Loucy (cell line): Measurements from ENCODE around the gene GNB5.

Source experiments
- H2AFZ ChIP-seq: fragments of 200-600 bp; sonication (generic); 2 replicates; pipeline ENCODE4 v1.6.0; 2016; ENCODE audit warnings: antibody characterized with exemption, mild to moderate bottlenecking, low read length, moderate library complexity
- H3F3A ChIP-seq: fragments of 200-600 bp; 2 replicates; pipeline ENCODE4 v1.6.0; 2016; ENCODE audit warnings: antibody characterized with exemption, low read depth, mild to moderate bottlenecking
- H3K27me3 ChIP-seq: fragments of 200-600 bp; sonication (generic); 2 replicates; pipeline ENCODE4 v1.6.1; 2014; ENCODE audit warnings: low read length, mild to moderate bottlenecking; ENCODE audit not compliant: insufficient read depth, poor library complexity, severe bottlenecking
- H3K36me3 ChIP-seq: fragments of 200-600 bp; sonication (generic); 2 replicates; pipeline ENCODE4 v1.6.1; 2016; ENCODE audit warnings: low read length; ENCODE audit not compliant: insufficient read depth
- H3K4me1 ChIP-seq: fragments of 200-600 bp; sonication (generic); 2 replicates; pipeline ENCODE4 v1.5.1; 2014; ENCODE audit warnings: low read length, mild to moderate bottlenecking; ENCODE audit not compliant: insufficient read depth, poor library complexity, severe bottlenecking
- H3K4me2 ChIP-seq: fragments of 200-600 bp; sonication (generic); 2 replicates; pipeline ENCODE4 v1.6.0; 2014; ENCODE audit warnings: antibody characterized with exemption, low read length, low read depth, mild to moderate bottlenecking; ENCODE audit not compliant: poor library complexity, severe bottlenecking
- H3K4me3 ChIP-seq: fragments of 200-600 bp; sonication (generic); 2 replicates; pipeline ENCODE4 v1.5.1; 2014; ENCODE audit warnings: low read length, mild to moderate bottlenecking, mixed read lengths; ENCODE audit not compliant: poor library complexity, severe bottlenecking
- H3K79me2 ChIP-seq: fragments of 200-600 bp; sonication (generic); 2 replicates; pipeline ENCODE4 v1.6.1; 2014; ENCODE audit warnings: low read length; ENCODE audit not compliant: insufficient read depth
- H3K9ac ChIP-seq: fragments of 200-600 bp; sonication (generic); 2 replicates; pipeline ENCODE4 v1.6.0; 2014; ENCODE audit warnings: mild to moderate bottlenecking, low read depth, low read length, moderate library complexity; ENCODE audit not compliant: poor library complexity, severe bottlenecking
- H3K9me2 ChIP-seq: fragments of 200-600 bp; sonication (generic); replicated peaks from 2 replicates; pipeline ENCODE4 v1.6.1; 2016; ENCODE audit warnings: low read depth, low read length, mixed read lengths
- H3K9me3 ChIP-seq: fragments of 200-600 bp; sonication (generic); 2 replicates; pipeline ENCODE4 v1.6.1; 2014; ENCODE audit warnings: mild to moderate bottlenecking, antibody characterized with exemption, low read length, low read depth; ENCODE audit not compliant: insufficient read depth
- H4K20me1 ChIP-seq: fragments of 200-600 bp; sonication (generic); 2 replicates; pipeline ENCODE4 v1.6.0; 2014; ENCODE audit warnings: antibody characterized with exemption, low read length, mild to moderate bottlenecking; ENCODE audit not compliant: insufficient read depth, poor library complexity, severe bottlenecking
- CTCF ChIP-seq: fragments of 200-600 bp; sonication (generic); conservative IDR thresholded peaks from 2 replicates; pipeline ENCODE4 v1.5.1; 2014; ENCODE audit warnings: mild to moderate bottlenecking, antibody characterized with exemption, low read length
- EZH2phosphoT487 ChIP-seq: fragments of 200-600 bp; IDR thresholded peaks from 2 replicates; pipeline ENCODE4 v1.6.1; 2018; ENCODE audit warnings: antibody characterized with exemption, mild to moderate bottlenecking, moderate library complexity, borderline replicate concordance

GNB5 gene

DNA sequence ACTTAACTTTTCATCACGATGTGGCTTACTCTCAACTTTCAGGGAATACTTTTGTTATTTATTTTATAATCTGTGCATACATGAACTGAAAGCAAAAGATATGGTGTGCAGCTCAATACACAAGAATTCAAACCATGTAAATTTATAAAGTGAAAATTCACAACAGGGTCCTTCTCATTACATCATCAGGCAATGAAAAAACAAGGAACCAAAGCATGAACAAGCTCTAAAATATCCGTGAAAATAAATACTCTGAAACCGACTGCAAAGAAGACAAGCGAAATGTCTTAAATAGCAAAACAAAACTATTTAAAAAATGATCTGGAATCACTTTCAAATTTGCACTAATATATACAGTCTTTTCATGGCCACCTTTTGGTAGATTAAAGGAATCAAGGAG lies 28.9 kb downstream of the GNB5 start:
- Histone ChIP-seq H3K79me2 (peaks cover 22% of the 10 kb centered on the region), H4K20me1 (no peaks in the 10 kb centered on the region), H2AFZ (no peak overlapping the region), H3K4me2 (no peak overlapping the region), H3K4me1 (peaks cover 17% of the 10 kb centered on the region), H3K4me3 (no peak overlapping the region), H3K9me3 (no peaks in the 10 kb centered on the region), H3K36me3 (peaks cover 26% of the 10 kb centered on the region; the same call in 1 of the 2 replicates), H3F3A (no peaks in the 10 kb centered on the region), H3K9ac (no peak overlapping the region), H3K27me3 (no peaks in the 10 kb centered on the region), H3K9me2 (no peaks in the 10 kb centered on the region)
- TF ChIP-seq CTCF, result no peak
- no peak for TF ChIP-seq EZH2phosphoT487

DNA sequence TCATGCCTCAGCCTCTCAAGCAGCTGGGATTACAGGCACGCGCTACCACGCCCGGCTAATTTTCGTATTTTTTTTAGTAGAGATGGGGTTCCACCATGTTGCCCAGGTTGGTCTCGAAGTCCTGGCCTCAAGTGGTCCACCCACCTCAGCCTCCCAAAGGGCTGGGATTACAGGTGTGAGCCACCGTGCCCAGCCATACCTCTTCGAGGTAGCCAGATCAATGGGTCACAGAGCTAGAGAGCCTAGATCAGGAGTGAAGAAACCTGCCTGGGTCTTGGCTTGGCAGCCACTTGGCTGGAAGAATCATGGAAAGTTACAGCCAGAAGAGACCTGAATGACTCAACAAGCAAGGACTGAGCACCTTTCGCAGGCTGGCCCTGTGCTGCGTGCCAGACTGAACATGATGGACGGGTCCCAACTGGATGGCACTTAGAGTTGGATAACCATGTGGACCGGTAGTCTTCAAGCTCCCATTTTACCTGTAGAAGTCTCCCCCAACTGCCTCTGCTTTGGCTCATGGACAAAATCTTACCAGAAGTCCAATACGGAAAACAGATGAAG lies 29.7 kb downstream of the GNB5 start:
- Histone ChIP-seq H4K20me1 (no peaks in the 10 kb centered on the region), H3K4me1 (peaks cover 17% of the 10 kb centered on the region), H3K4me2 (no peak overlapping the region), H3K9ac (no peak overlapping the region), H3K9me3 (no peaks in the 10 kb centered on the region), H3F3A (no peaks in the 10 kb centered on the region), H3K27me3 (no peaks in the 10 kb centered on the region), H3K4me3 (no peak overlapping the region), H3K9me2 (no peaks in the 10 kb centered on the region), H3K36me3 (peaks cover 26% of the 10 kb centered on the region; the same call in 1 of the 2 replicates), H3K79me2 (peaks cover 17% of the 10 kb centered on the region), H2AFZ (no peak overlapping the region)
- TF ChIP-seq EZH2phosphoT487 (no peak), CTCF (no peak)

GRCh38 chr15:52159645-52160044 lies 31.5 kb downstream of the GNB5 start:
- Histone ChIP-seq H3K9ac (no peak overlapping the region), H3K4me3 (no peak overlapping the region), H3K36me3 (peaks cover 26% of the 10 kb centered on the region; the same call in 1 of the 2 replicates), H3K27me3 (no peaks in the 10 kb centered on the region), H3K9me2 (no peaks in the 10 kb centered on the region), H3F3A (no peaks in the 10 kb centered on the region), H3K4me2 (no peak overlapping the region), H2AFZ (no peak overlapping the region), H3K79me2 (peaks cover 11% of the 10 kb centered on the region; the same call in 1 of the 2 replicates), H3K4me1 (peaks cover 14% of the 10 kb centered on the region), H3K9me3 (no peaks in the 10 kb centered on the region), H4K20me1 (no peaks in the 10 kb centered on the region)
- TF ChIP-seq EZH2phosphoT487, result no peak
- TF ChIP-seq CTCF, result no peak
